ENCODE measurements around the gene TMEM72.

DNA sequence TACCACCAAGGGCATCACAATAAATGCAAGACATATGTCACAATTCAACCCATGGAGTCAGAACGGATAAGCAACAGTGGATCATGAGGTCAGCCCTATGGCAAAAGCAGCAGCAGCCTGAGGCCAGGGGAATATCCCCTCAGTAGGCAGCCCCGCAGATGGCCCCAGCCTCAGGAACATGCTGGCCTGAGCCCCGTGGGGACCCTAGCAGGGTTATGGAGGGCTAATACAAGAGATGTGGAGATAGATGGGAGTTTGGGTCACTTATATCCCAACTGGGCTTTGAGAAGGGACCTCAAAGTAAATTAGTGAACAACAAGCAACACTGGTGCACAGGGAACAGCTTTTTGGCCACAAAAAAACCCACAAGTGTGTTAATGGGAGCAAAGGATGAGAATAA, 9.1 kb downstream of the TMEM72 start:
- TF ChIP-seq POLR2A (IDR thresholded peaks at IDR 0.05; ENCODE audit: low read depth, low read length) (no peak), POLR2AphosphoS5 (IDR thresholded peaks at IDR 0.05; ENCODE audit: insufficient read depth, low read depth, low read length) (no peak), MYC (IDR thresholded peaks at IDR 0.05; ENCODE audit: low read depth, low read length) (no peak), EZH2 (IDR thresholded peaks at IDR 0.05; ENCODE audit: borderline replicate concordance, low read depth, low read length, severe bottlenecking) (no peak)
- TF ChIP-seq, protein P1, sequence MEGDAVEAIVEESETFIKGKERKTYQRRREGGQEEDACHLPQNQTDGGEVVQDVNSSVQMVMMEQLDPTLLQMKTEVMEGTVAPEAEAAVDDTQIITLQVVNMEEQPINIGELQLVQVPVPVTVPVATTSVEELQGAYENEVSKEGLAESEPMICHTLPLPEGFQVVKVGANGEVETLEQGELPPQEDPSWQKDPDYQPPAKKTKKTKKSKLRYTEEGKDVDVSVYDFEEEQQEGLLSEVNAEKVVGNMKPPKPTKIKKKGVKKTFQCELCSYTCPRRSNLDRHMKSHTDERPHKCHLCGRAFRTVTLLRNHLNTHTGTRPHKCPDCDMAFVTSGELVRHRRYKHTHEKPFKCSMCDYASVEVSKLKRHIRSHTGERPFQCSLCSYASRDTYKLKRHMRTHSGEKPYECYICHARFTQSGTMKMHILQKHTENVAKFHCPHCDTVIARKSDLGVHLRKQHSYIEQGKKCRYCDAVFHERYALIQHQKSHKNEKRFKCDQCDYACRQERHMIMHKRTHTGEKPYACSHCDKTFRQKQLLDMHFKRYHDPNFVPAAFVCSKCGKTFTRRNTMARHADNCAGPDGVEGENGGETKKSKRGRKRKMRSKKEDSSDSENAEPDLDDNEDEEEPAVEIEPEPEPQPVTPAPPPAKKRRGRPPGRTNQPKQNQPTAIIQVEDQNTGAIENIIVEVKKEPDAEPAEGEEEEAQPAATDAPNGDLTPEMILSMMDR (IDR thresholded peaks at IDR 0.05; ENCODE audit: extremely low read depth in 1 of 2, insufficient read depth in 1 of 2, low read depth in 1 of 2, low read length in 2 of 2), result no peak
- TF ChIP-seq, protein P2, sequence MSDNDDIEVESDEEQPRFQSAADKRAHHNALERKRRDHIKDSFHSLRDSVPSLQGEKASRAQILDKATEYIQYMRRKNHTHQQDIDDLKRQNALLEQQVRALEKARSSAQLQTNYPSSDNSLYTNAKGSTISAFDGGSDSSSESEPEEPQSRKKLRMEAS (IDR thresholded peaks at IDR 0.05; ENCODE audit: insufficient read depth, insufficient read length), result no peak
